ENCODE measurements around the gene PTPRB. TPM values are rescaled to one million over a fixed set of nuclear protein-coding genes. Genes with fewer than 3 reads are reported as not detected.
"Not testable (repeated sequence)": the region's sequence is repeated elsewhere in the genome, so short reads cannot be mapped to it uniquely, and the experiment has no call there.

Gene PTPRB
- total RNA-seq, 2 donors from 2014 or later, result 17.3 to 27.7 TPM

DNA sequence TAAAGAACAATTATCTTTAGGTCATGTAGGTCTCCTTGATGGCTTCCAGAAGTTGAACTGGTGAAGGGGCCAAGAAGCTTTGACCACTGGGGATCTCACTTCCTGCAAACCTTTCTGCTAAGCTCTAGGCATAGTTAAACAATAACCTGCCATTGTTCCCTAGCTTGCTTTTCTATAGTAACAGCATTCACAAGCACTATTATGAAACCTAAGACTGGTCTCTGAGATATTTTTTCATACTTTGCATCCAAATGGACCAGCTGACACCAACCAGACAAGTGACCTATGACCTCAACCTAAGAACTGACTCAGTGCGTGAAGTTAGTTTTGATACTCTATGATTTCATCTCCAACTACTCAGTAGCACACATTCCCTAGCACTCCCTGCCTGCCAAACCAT is 129.1 kb downstream of the PTPRB start:
- intact Hi-C loops (cut with DNase I), result no loop called here
- Histone ChIP-seq H3K9ac (ENCODE audit: low read depth in 2 of 2, low read length in 2 of 2) (no peak overlapping the region), H3K36me3 (no peaks in the 10 kb centered on the region), H3K9me3 (no peaks in the 10 kb centered on the region), H3K4me1 (no peaks in the 10 kb centered on the region), H3K27me3 (no peaks in the 10 kb centered on the region), H3K4me3 (no peak overlapping the region), H3K27ac (no peak overlapping the region)
- DNase-seq, result no peak
- TF ChIP-seq, protein P1, sequence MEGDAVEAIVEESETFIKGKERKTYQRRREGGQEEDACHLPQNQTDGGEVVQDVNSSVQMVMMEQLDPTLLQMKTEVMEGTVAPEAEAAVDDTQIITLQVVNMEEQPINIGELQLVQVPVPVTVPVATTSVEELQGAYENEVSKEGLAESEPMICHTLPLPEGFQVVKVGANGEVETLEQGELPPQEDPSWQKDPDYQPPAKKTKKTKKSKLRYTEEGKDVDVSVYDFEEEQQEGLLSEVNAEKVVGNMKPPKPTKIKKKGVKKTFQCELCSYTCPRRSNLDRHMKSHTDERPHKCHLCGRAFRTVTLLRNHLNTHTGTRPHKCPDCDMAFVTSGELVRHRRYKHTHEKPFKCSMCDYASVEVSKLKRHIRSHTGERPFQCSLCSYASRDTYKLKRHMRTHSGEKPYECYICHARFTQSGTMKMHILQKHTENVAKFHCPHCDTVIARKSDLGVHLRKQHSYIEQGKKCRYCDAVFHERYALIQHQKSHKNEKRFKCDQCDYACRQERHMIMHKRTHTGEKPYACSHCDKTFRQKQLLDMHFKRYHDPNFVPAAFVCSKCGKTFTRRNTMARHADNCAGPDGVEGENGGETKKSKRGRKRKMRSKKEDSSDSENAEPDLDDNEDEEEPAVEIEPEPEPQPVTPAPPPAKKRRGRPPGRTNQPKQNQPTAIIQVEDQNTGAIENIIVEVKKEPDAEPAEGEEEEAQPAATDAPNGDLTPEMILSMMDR (IDR thresholded peaks at IDR 0.05), result no peak

DNA sequence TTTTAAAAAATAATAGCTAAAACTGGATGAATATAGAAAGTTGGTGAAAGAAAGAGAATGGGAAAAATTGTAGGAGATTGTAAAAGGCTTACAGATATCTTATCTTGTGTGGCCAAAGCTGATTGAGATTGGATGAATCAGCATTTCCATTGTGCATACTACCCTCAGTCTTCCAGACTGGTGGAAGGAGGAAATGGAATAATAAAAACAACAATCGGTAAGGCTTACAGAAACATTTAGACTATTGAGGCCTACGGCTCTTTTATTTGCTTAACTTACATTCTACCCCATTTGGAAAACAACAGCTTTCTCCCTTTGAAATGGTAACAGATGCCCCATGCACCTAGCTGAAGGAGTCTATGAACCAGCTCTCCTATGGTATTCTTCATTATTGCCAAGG is 129.8 kb downstream of the PTPRB start:
- Histone ChIP-seq H3K4me1 (no peaks in the 10 kb centered on the region), H3K27me3 (no peaks in the 10 kb centered on the region), H3K27ac (no peak overlapping the region), H3K9me3 (no peaks in the 10 kb centered on the region), H3K36me3 (no peaks in the 10 kb centered on the region), H3K9ac (ENCODE audit: low read depth in 2 of 2, low read length in 2 of 2) (no peak overlapping the region), H3K4me3 (no peak overlapping the region)
- DNase-seq, result no peak
- TF ChIP-seq, protein P1 (IDR thresholded peaks at IDR 0.05), result no peak
- intact Hi-C loops (cut with DNase I), result no loop called here

DNA sequence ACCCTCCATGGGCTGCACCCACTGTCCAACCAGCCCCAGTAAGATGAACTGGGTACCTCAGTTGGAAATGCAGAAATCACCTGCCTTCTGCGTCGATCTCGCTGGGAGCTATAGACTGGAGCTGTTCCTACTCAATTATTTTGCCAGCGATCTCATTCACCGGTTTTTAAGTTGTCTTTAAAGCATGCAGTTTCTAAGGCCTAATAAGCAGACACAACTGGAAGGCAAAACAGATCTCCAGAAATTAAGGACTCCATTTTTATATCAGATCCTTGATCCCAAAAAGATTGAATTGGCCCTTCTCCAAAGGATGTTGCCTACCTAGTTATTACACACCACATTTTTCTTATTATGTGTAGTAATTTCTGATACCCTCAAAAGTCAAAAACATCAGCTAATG is 139.7 kb downstream of the PTPRB start:
- DNase-seq, result no peak

DNA sequence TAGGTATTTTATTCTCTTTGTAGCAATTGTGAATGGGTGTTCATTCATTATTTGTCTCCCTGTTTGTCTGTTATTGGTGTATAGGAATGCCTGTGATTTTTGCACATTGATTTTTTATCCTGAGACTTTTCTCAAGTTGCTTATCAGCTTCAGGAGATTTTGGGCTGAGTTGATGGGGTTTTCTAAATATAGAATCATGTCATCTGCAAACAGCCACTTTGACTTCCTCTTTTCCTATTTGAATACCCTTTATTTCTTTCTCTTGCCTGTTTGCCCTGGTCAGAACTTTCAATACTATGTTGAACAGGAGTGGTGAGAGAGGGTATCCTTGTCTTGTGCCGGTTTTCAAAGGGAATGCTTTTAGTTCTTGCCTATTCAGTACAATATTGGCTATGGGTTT is 144.3 kb downstream of the PTPRB start:
- H3K27ac ChIP-seq; intact Hi-C loops (cut with DNase I); H3K27me3 ChIP-seq; DNase-seq; H3K36me3 ChIP-seq; H3K9ac ChIP-seq (ENCODE audit: low read depth in 2 of 2, low read length in 2 of 2); H3K4me3 ChIP-seq; H3K4me1 ChIP-seq; H3K9me3 ChIP-seq: not testable (repeated sequence)

More for the DNA sequence above, 139.7 kb downstream of the PTPRB start:
- intact Hi-C loops (cut with DNase I), result no loop called here
- H3K27ac ChIP-seq, result no peak overlapping the region
- TF ChIP-seq, protein P1 (IDR thresholded peaks at IDR 0.05), result no peak
- no peaks in the 10 kb centered on the region for H3K4me1 ChIP-seq
- no peaks in the 10 kb centered on the region for H3K36me3 ChIP-seq
- no peak overlapping the region for H3K4me3 ChIP-seq
- no peak overlapping the region for H3K9ac ChIP-seq (ENCODE audit: low read depth in 2 of 2, low read length in 2 of 2)
- H3K9me3 ChIP-seq, result no peaks in the 10 kb centered on the region
- H3K27me3 ChIP-seq, result no peaks in the 10 kb centered on the region

DNA sequence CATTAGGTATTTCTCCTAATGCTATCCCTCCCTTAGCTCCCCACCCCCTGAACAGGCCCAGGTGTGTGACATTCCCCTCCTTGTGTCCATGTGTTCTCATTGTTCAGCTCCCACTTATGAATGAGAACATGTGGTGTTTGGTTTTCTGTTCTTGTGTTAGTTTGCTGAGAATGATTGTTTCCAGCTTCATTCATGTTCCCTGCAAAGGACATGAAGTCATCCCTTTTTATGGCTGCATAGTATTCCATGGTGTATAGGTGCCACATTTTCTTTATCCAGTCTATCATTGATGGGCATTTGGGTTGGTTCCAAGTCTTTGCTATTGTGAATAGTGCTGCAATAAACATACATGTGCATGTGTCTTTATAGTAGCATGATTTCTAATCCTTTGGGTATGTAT is 146.3 kb downstream of the PTPRB start:
- intact Hi-C loops (cut with DNase I); H3K27ac ChIP-seq; H3K4me3 ChIP-seq; H3K36me3 ChIP-seq; H3K9me3 ChIP-seq; DNase-seq; H3K27me3 ChIP-seq; H3K9ac ChIP-seq (ENCODE audit: low read depth in 2 of 2, low read length in 2 of 2); H3K4me1 ChIP-seq: not testable (repeated sequence)

DNA sequence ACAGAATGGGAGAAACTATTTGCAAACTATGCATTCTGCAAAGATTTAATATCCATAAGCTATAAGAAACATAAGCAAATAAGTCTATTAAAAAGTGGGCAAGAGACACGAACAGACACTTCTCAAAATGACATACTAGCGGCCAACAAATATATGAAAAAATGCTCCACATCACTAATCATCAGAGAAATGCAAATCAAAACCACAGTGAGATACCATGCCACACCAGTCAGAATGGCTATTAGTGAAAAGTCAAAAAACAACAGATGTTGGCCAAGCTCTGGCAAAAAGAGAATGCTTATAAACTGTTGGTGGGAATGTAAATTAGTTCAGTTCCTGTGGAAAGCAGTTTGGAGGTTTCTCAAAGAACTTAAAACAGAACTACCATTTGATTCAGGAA is 149.8 kb downstream of the PTPRB start:
- no peaks in the 10 kb centered on the region for H3K4me1 ChIP-seq
- H3K27ac ChIP-seq, result no peak overlapping the region
- TF ChIP-seq, protein P1 (IDR thresholded peaks at IDR 0.05), result no peak
- DNase-seq, result no peak
- H3K36me3 ChIP-seq, result no peaks in the 10 kb centered on the region
- H3K27me3 ChIP-seq, result no peaks in the 10 kb centered on the region
- H3K9ac ChIP-seq (ENCODE audit: low read depth in 2 of 2, low read length in 2 of 2), result no peak overlapping the region
- intact Hi-C loops (cut with DNase I), result no loop called here
- H3K4me3 ChIP-seq, result no peak overlapping the region
- H3K9me3 ChIP-seq, result no peaks in the 10 kb centered on the region

DNA sequence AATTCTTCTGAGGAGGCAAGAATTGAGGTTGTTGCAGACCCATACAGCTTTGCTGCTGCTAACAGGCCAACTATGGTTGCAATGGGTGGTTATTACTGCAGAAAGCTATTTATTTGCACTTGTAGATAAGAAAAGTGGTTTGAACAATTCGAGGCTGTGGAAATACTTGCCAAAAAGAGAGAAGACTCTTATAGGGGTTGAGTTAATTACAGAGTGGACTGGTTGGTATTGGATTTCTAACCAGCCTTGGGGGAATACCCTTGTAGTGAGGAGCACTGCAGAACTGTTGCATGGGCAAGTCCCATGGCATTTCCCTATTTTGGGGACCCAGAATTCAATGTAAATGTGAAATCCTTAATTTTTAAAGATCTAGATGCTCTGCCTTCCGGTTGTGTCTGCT is 150.6 kb downstream of the PTPRB start:
- Histone ChIP-seq H3K27ac (no peak overlapping the region), H3K4me3 (no peak overlapping the region), H3K4me1 (no peaks in the 10 kb centered on the region), H3K9ac (ENCODE audit: low read depth in 2 of 2, low read length in 2 of 2) (no peak overlapping the region), H3K27me3 (no peaks in the 10 kb centered on the region), H3K9me3 (no peaks in the 10 kb centered on the region), H3K36me3 (no peaks in the 10 kb centered on the region)
- DNase-seq, result no peak
- TF ChIP-seq, protein P1 (IDR thresholded peaks at IDR 0.05), result no peak
- intact Hi-C loops (cut with DNase I), result no loop called here

Measured in colonic mucosa (tissue), 4 donors.